GM23338 (cell line): ENCODE results near the gene TRIOBP. TPM values are rescaled to one million over a fixed set of nuclear protein-coding genes. Genes with fewer than 3 reads are reported as not detected.

Source experiments
- ATAC-seq: fragments of 200-7000 bp; cut with Tn5 transposase; 3 replicates; pipeline ENCODE4 v1.9.1; 2020
- DNase-seq: peaks from one replicate; pipeline ENCODE4 v3.0.0-alpha.2; 2015; ENCODE audit warnings: low spot score
- H2AFZ ChIP-seq: fragments of 200-600 bp; sonication (generic); 2 replicates; pipeline ENCODE4 v1.8.0; 2016; ENCODE audit warnings: antibody characterized with exemption, mild to moderate bottlenecking, moderate library complexity
- H3F3A ChIP-seq: fragments of 200-600 bp; sonication (generic); replicated peaks from 2 replicates; pipeline ENCODE4 v1.8.0; 2017; ENCODE audit warnings: antibody characterized with exemption, mixed run types, low read depth
- H3K27ac ChIP-seq: fragments of 200-600 bp; sonication (generic); 2 replicates; pipeline ENCODE4 v1.6.1; 2016; ENCODE audit warnings: low read depth
- H3K27me3 ChIP-seq: fragments of 200-600 bp; sonication (generic); 2 replicates; pipeline ENCODE4 v1.8.0; 2016; ENCODE audit warnings: mild to moderate bottlenecking, mixed run types, moderate library complexity; ENCODE audit not compliant: insufficient read depth
- H3K36me3 ChIP-seq: fragments of 200-600 bp; sonication (generic); 2 replicates; pipeline ENCODE4 v1.8.0; 2016; ENCODE audit warnings: mild to moderate bottlenecking; ENCODE audit not compliant: insufficient read depth
- H3K4me1 ChIP-seq: fragments of 200-600 bp; sonication (generic); 2 replicates; pipeline ENCODE4 v1.8.0; 2016; ENCODE audit warnings: mild to moderate bottlenecking, moderate library complexity; ENCODE audit not compliant: insufficient read depth
- H3K4me2 ChIP-seq: fragments of 200-600 bp; sonication (generic); 2 replicates; pipeline ENCODE4 v1.7.1; 2017; ENCODE audit warnings: mixed run types
- H3K4me3 ChIP-seq: fragments of 200-600 bp; sonication (generic); 2 replicates; pipeline ENCODE4 v1.6.1; 2016; ENCODE audit warnings: mixed run types
- H3K79me2 ChIP-seq: fragments of 200-600 bp; sonication (generic); replicated peaks from 2 replicates; pipeline ENCODE4 v1.8.0; 2017; ENCODE audit warnings: mild to moderate bottlenecking; ENCODE audit not compliant: insufficient read depth
- H3K9me2 ChIP-seq: fragments of 200-600 bp; sonication (generic); 2 replicates; pipeline ENCODE4 v1.8.0; 2017; ENCODE audit not compliant: insufficient read depth
- H4K20me1 ChIP-seq: fragments of 200-600 bp; sonication (generic); replicated peaks from 2 replicates; pipeline ENCODE4 v1.8.0; 2017; ENCODE audit warnings: mild to moderate bottlenecking; ENCODE audit not compliant: insufficient read depth
- H3K27ac Mint-ChIP-seq: 2 replicates; pipeline ENCODE4 v1.8.0; 2020; ENCODE audit warnings: inconsistent platforms, mild to moderate bottlenecking, moderate library complexity, mixed read lengths
- H3K27me3 Mint-ChIP-seq: 3 replicates; pipeline ENCODE4 v1.8.0; 2022; ENCODE audit warnings: low read depth, mild to moderate bottlenecking, moderate library complexity, mixed read lengths, inconsistent platforms; ENCODE audit not compliant: insufficient read depth, poor library complexity
- H3K36me3 Mint-ChIP-seq: 3 replicates; pipeline ENCODE4 v1.8.0; 2021; ENCODE audit warnings: low read depth, mild to moderate bottlenecking, inconsistent platforms, moderate library complexity, mixed read lengths
- H3K4me1 Mint-ChIP-seq: 3 replicates; pipeline ENCODE4 v1.8.0; 2020; ENCODE audit warnings: mild to moderate bottlenecking, inconsistent platforms, mixed read lengths
- H3K4me3 Mint-ChIP-seq: 3 replicates; pipeline ENCODE4 v1.8.0; 2021; ENCODE audit warnings: moderate library complexity, mild to moderate bottlenecking, inconsistent platforms, mixed read lengths
- H3K9me3 Mint-ChIP-seq: 3 replicates; pipeline ENCODE4 v1.8.0; 2020; ENCODE audit warnings: moderate library complexity, mild to moderate bottlenecking, inconsistent platforms, mixed read lengths
- EZH2phosphoT487 ChIP-seq: fragments of 200-600 bp; sonication (generic); IDR thresholded peaks from one replicate; pipeline ENCODE4 v1.8.1; 2018; ENCODE audit warnings: antibody characterized with exemption; ENCODE audit not compliant: unreplicated experiment
- POLR2AphosphoS5 ChIP-seq: IDR thresholded peaks from 2 replicates; pipeline ENCODE4 v1.6.1; 2016; ENCODE audit warnings: antibody characterized with exemption, low read depth
- ZNF114 ChIP-seq: fragments of 250-450 bp; sonication (Bioruptor Pico); IDR thresholded peaks from 2 replicates; pipeline ENCODE4 v1.5.0; 2020; ENCODE audit warnings: mild to moderate bottlenecking, moderate library complexity
- polyA plus RNA-seq: library from polyadenylated mRNA; unstranded; fragments of >200 nt; fragmentation: Nextera tagmentation; extraction: Ambion mirVana; gene quantifications from 2 replicates; pipeline ENCODE4 v1.2.1, GENCODE V29; 2016
- total RNA-seq: library from RNA; depleted of rRNA; stranded (reverse); fragments of >200 nt; shearing (Covaris generic); gene quantifications from 2 replicates; pipeline ENCODE4 v1.2.3, GENCODE V29; 2014
- TF ChIP-seq, protein P1 (sequence below): fragments of 250-450 bp; sonication (Bioruptor Pico); IDR thresholded peaks from 2 replicates; pipeline ENCODE4 v1.5.0; 2020; ENCODE audit warnings: mild to moderate bottlenecking, moderate library complexity

Gene TRIOBP
- total and polyA plus RNA-seq, 2 experiments from 2014 or later = 21.4 to 48.4 TPM

DNA sequence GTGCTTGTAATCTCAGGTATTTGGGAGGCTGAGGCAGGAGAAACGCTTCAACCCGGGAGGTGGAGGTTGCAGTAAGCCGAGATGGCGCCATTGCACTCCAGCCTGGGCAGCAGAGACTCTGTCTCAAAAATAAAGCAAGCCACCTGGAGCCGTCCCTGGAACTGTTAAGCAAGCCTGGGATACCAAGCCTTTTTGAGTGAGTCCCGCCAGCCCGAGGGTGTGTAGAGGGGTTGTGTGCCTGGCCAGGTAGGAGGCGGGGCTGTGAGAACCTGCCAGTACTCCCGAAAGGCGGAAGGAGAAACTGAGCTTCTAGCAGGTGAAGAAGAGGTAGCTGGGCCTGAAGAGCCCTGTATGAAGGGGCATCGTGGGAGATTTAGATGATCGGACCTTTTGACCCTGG lies 52.4 kb downstream of the TRIOBP start:
- Histone ChIP-seq H3K4me2 (no peak overlapping the region), H3K36me3 (no peaks in the 10 kb centered on the region), H3F3A (peaks cover 12% of the 10 kb centered on the region), H2AFZ (no peak overlapping the region), H3K4me3 (no peak overlapping the region), H3K27ac (no peak overlapping the region), H3K27me3 (peaks cover 16% of the 10 kb centered on the region), H3K4me1 (peaks cover 10% of the 10 kb centered on the region; the same call in 1 of the 2 replicates), H3K9me2 (no peaks in the 10 kb centered on the region), H3K79me2 (no peaks in the 10 kb centered on the region), H4K20me1 (no peaks in the 10 kb centered on the region; the same call in 1 of the 2 replicates)
- no peak for DNase-seq
- Mint-ChIP-seq H3K4me3 (no peak overlapping the region), H3K36me3 (peaks cover 8% of the 10 kb centered on the region; the same call in 2 of the 3 replicates), H3K4me1 (peaks cover 30% of the 10 kb centered on the region), H3K27ac (peak overlapping the region; percentile 36; the same call in 1 of the 2 replicates), H3K27me3 (peaks cover 32% of the 10 kb centered on the region), H3K9me3 (no peaks in the 10 kb centered on the region)
- TF ChIP-seq POLR2AphosphoS5 (no peak), ZNF114 (CRISPR knock-in tag) (no peak)
- TF ChIP-seq, protein P1, sequence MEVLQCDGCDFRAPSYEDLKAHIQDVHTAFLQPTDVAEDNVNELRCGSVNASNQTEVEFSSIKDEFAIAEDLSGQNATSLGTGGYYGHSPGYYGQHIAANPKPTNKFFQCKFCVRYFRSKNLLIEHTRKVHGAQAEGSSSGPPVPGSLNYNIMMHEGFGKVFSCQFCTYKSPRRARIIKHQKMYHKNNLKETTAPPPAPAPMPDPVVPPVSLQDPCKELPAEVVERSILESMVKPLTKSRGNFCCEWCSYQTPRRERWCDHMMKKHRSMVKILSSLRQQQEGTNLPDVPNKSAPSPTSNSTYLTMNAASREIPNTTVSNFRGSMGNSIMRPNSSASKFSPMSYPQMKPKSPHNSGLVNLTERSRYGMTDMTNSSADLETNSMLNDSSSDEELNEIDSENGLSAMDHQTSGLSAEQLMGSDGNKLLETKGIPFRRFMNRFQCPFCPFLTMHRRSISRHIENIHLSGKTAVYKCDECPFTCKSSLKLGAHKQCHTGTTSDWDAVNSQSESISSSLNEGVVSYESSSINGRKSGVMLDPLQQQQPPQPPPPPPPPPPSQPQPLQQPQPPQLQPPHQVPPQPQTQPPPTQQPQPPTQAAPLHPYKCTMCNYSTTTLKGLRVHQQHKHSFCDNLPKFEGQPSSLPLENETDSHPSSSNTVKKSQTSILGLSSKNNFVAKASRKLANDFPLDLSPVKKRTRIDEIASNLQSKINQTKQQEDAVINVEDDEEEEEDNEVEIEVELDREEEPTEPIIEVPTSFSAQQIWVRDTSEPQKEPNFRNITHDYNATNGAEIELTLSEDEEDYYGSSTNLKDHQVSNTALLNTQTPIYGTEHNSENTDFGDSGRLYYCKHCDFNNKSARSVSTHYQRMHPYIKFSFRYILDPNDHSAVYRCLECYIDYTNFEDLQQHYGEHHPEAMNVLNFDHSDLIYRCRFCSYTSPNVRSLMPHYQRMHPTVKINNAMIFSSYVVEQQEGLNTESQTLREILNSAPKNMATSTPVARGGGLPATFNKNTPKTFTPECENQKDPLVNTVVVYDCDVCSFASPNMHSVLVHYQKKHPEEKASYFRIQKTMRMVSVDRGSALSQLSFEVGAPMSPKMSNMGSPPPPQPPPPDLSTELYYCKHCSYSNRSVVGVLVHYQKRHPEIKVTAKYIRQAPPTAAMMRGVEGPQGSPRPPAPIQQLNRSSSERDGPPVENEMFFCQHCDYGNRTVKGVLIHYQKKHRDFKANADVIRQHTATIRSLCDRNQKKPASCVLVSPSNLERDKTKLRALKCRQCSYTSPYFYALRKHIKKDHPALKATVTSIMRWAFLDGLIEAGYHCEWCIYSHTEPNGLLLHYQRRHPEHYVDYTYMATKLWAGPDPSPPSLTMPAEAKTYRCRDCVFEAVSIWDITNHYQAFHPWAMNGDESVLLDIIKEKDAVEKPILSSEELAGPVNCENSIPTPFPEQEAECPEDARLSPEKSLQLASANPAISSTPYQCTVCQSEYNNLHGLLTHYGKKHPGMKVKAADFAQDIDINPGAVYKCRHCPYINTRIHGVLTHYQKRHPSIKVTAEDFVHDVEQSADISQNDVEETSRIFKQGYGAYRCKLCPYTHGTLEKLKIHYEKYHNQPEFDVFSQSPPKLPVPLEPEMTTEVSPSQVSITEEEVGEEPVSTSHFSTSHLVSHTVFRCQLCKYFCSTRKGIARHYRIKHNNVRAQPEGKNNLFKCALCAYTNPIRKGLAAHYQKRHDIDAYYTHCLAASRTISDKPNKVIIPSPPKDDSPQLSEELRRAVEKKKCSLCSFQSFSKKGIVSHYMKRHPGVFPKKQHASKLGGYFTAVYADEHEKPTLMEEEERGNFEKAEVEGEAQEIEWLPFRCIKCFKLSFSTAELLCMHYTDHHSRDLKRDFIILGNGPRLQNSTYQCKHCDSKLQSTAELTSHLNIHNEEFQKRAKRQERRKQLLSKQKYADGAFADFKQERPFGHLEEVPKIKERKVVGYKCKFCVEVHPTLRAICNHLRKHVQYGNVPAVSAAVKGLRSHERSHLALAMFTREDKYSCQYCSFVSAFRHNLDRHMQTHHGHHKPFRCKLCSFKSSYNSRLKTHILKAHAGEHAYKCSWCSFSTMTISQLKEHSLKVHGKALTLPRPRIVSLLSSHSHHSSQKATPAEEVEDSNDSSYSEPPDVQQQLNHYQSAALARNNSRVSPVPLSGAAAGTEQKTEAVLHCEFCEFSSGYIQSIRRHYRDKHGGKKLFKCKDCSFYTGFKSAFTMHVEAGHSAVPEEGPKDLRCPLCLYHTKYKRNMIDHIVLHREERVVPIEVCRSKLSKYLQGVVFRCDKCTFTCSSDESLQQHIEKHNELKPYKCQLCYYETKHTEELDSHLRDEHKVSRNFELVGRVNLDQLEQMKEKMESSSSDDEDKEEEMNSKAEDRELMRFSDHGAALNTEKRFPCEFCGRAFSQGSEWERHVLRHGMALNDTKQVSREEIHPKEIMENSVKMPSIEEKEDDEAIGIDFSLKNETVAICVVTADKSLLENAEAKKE (CRISPR knock-in tag) = no peak
- ATAC-seq = no peak

DNA sequence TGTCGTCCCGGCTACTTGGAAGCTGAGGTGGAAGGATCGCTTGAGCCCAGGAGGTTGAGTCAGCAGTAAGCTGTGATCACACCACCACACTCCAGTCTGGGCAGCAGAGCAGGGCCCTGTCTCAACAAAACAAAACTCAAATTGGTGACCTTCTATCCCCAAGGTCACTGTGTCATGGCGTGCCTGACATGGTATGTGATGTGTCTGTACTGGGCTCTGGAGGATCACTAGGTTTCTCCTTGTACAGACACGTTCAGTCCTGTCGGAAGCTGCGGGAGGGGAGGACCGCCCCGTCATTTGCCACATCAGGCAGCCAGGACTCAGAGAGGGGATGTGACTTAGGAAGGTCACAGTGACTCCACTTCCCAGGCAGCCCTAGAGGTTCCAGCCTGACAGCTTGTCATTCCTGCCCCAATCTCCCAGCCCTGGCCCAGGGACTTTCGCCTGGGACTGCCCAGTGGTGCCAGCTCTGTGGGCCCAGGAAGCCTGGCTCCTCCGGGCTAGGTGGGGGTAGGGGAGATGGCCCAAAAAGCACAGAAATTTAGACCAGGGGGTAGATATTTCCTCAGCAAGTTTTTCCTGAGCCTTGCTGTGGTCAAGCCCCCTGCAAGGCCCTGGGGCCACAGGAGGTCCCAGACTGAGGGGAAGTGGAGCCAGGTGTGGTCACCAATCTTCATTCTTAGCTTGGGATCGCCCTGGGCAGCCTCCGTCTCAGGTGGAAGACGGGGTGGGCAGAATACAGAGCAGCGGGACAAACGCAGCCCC lies 53.2 kb downstream of the TRIOBP start:
- H3K4me3 Mint-ChIP-seq = no peak overlapping the region
- H3F3A ChIP-seq = peaks cover 12% of the 10 kb centered on the region

More for the DNA sequence above, 53.2 kb downstream of the TRIOBP start:
- H3K36me3 Mint-ChIP-seq = peaks cover 10% of the 10 kb centered on the region
- no peaks in the 10 kb centered on the region for H3K9me3 Mint-ChIP-seq
- H3K27me3 ChIP-seq = peaks cover 8% of the 10 kb centered on the region
- no peak overlapping the region for H3K27ac Mint-ChIP-seq
- no peak overlapping the region for H3K27ac ChIP-seq
- no peaks in the 10 kb centered on the region for H3K79me2 ChIP-seq
- peaks cover 10% of the 10 kb centered on the region; the same call in 1 of the 2 replicates for H3K4me1 ChIP-seq
- H3K4me3 ChIP-seq = no peak overlapping the region
- H3K36me3 ChIP-seq = no peaks in the 10 kb centered on the region
- no peak for TF ChIP-seq EZH2phosphoT487
- peaks cover 27% of the 10 kb centered on the region for H3K4me1 Mint-ChIP-seq
- no peak overlapping the region for H3K4me2 ChIP-seq
- no peaks in the 10 kb centered on the region; the same call in 1 of the 2 replicates for H4K20me1 ChIP-seq
- no peaks in the 10 kb centered on the region for H3K9me2 ChIP-seq
- peaks cover 29% of the 10 kb centered on the region for H3K27me3 Mint-ChIP-seq
- ATAC-seq (no peak), DNase-seq (no peak)
- no peak overlapping the region for H2AFZ ChIP-seq
